Activated CD4-positive, alpha-beta T cell treated with anti-CD3 and anti-CD28 coated beads for 1 hour (primary cell): ENCODE data around the gene C4A.
"Not testable (repeated sequence)": the region's sequence is repeated elsewhere in the genome, so short reads cannot be mapped to it uniquely, and the experiment has no call there.

Experiments used
- DNase-seq: peaks from one replicate; pipeline ENCODE4 v3.0.0-alpha.2; 2020

Gene C4A

DNA sequence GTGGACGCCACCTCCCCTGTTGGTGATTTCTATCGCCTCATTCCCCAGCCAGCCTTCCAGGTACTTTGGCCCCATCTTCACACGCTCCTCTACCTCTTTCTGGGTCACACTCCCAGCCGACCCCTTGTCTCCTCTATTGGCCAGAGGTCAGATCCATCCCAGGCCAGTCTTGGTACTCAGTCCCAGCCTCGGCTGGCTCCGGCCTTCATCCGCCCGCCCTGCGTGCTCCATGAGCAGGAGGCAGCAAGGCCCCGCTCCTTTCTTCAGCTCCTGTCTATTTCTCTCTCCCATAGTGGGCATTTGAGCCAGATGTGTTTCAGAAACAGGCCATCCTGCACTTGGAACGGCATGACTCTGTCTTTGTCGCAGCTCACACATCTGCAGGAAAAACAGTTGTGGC, 20.2 kb upstream of the C4A start:
- DNase-seq = no peak

GRCh38 chr6:31963921-31964320, 17.9 kb upstream of the C4A start:
- DNase-seq = no peak

DNA sequence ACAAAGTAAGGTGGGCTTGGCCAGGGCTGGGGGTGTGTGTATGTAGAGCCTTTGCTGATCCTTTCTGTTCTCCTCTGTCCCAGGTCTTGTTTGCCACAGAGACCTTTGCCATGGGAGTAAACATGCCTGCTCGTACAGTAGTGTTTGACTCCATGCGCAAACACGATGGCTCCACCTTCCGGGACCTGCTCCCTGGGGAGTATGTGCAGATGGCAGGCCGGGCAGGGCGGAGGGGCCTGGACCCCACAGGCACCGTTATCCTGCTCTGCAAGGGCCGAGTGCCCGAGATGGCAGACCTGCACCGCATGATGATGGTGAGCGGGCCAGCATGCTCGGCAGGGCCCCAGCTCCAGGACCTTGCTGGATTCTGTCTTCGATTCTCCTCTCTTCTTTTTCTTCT, 16.2 kb upstream of the C4A start:
- no peak for DNase-seq

GRCh38 chr6:31966506-31966905, 15.4 kb upstream of the C4A start:
- no peak for DNase-seq

- no peak for DNase-seq
These were observed 14.6 kb upstream of the C4A start for GRCh38 chr6:31966997-31967925.

DNA sequence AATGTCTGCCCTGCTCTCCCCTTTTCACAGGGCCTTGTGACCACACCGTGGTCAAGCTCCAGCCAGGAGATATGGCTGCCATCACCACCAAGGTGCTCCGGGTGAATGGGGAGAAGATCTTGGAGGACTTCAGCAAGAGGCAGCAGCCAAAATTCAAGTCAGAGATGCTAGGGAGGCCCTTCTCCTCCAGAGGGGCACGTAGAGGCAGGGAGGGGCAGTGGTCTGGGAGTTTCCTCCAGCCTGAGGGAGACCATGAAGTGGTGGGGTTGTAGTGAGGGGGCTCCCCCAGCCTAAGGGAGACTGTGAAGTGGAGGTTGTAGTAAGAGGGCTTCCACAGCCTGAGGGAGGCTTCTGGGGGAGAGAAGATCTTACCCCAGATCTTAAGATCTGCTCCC, 13.9 kb upstream of the C4A start:
- no peak for DNase-seq

- DNase-seq = no peak
These were observed 13.5 kb upstream of the C4A start for GRCh38 chr6:31968326-31968725.

GRCh38 chr6:31968791-31969711, 12.8 kb upstream of the C4A start:
- DNase-seq = no peak

DNA sequence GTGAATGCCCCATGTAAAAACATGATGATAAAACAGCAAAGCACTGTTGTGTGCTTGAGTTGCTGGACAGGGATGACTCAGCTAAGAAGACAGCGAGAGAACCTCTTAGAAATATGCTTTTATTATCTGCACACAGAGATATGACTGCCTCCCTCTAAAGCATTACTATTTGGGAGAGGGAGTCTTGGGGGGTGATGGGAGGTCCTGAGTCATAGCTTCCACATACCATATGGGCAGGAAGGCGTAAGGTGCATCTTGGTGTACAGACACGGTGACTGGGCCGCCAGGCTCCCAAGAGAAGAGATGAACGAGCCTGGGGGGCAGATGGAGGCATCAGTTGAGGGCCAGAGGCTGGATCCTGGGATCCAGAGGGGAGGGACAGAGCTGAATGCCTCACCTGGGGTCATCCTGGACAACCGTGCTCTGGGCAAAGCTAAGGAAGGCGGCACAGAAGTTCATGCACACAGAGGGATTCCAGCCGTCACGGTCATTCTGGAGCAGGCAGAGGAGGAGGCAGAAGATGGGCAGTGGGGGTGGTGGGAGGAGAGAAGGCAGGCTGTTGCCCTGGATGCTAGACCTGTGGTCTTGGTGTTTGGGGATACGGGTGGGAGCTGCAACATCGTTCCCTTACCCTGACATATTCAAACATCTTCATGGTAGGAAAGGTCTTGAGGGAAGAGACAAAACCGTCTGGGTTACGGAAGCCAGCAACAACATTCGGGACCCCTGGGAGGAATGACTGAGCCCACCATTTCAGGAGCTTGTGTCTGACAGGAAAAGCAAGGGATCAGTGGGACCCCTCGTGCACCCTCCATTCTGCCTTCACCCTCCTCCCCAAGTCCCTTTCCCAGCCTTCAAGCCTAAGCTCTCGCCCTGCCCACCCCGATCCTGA, 11.9 kb upstream of the C4A start:
- no peak for DNase-seq

GRCh38 chr6:31970604-31971271, 11.1 kb upstream of the C4A start:
- DNase-seq = no peak

DNA sequence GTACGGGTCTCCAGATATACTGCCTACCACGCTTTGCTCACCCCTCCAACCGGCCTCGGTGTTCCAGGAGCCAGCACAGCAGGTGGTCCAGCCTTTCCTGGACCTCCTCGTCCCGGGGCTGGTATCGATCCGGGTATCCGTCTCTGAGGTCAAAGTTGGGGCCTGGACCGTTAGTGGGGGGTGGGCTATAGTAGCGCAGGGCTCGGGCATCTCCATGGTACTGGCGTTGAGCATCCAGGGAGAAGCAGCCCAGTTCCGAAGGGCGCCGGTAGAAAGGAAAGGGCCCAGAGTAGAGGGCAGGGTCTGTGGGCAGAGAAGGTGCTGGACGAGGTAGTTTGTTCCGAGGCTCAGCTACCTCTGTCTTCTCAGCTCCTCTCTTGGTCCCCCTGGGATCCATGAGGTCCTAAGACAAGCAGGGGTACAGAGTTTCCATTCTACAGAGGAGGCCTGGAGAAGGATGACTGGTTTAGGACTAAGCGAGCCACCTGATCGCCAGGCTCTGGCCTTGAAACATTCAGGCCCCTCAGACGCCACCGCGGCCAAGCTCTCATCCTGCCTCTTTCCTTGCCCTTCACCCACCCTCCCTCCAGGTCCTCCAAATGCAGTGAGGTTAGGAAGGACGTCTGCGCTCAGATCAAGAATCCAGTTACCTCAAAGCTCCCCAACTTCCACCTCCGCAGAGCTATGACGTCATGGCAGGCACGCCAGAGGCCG, 10.4 kb upstream of the C4A start:
- DNase-seq = no peak

GRCh38 chr6:31971993-31972708, 9.7 kb upstream of the C4A start, which contains the start of gene DXO:
Gene DXO, minus strand, starts transcription at chr6:31972138. Its CDS starts 463 bp downstream, at chr6:31971675.
- DNase-seq = peak; percentile 94

DNA sequence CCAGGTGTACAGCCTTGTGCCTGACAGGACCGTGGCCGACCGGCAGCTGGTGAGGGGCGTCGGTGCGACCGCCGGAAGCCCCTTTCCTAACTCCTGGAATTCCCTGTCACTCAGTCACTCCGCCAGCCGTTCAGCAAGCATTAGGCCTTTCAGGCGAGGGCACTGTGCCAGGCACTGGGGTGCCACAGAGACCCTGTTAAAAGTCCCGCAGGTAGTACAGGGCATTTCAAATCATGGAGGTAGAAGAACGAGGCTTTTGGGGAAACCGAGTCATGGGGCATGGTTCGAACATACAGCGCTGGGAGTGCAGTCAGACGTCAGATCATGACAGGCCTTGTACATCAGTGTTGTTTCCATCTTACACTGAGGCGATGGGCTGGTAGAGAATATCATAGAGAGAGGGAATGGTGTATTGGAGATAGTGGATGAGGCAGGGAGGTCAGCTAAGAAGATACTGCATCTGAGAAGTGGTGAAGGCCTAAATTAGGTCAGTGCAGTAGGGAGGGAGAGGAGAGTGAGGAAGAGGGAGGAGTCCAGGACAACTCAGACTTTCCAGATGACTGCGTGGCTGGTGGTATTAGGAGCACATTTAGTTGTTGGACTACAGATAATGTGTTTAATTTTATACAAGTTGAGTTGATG, 9.0 kb upstream of the C4A start:
- DNase-seq = no peak

GRCh38 chr6:31976065-31976464, 5.8 kb upstream of the C4A start:
- not testable (repeated sequence) for DNase-seq

GRCh38 chr6:31977816-31978431, 3.9 kb upstream of the C4A start:
- no peak for DNase-seq

DNA sequence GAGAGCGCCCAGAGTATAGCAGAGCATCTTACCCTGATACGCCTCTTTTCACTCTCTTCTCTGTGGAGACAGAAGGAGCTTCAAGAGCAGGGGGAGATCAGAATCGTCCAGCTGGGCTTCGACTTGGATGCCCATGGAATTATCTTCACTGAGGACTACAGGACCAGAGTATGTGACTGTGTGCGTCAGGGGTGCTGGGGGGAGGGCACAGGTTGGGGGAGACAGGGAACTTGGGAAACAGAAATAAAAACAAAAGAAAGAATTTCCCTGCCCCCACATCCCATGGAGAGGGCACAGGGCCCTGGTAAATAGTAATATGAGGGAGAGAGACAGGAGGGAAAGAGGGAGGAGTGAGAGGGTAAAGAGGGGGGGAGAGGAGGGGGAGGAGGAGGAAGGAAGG, 3.0 kb upstream of the C4A start:
- no peak for DNase-seq

DNA sequence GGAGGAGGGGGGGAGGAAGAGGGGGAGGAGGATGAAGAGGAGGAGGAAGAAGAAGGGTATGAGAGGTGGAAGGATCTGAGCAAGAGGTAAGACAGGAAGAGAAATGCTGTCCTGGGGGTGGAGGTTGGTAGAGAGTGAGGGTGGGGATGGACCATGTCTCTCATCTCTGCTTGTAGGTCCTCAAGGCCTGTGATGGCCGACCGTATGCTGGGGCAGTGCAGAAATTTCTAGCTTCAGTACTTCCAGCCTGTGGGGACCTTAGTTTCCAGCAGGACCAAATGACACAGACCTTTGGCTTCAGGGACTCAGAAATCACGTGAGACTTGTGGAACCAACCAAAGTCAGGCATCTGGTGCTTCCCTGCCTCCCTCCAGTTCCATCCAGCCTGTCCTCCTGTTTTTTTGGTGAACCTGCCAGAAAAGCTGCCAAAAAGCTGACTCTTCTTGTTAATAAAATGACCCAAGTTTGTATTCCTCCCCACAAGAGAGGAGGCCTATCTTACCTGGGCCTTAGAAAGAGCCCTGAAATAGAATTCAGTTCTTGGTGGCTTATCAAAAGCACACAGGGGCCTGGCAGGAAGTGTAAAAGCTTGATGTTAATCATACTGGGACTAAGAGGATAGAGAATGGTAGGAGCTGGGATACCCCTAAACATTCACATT, 2.5 kb upstream of the C4A start:
- no peak for DNase-seq

DNA sequence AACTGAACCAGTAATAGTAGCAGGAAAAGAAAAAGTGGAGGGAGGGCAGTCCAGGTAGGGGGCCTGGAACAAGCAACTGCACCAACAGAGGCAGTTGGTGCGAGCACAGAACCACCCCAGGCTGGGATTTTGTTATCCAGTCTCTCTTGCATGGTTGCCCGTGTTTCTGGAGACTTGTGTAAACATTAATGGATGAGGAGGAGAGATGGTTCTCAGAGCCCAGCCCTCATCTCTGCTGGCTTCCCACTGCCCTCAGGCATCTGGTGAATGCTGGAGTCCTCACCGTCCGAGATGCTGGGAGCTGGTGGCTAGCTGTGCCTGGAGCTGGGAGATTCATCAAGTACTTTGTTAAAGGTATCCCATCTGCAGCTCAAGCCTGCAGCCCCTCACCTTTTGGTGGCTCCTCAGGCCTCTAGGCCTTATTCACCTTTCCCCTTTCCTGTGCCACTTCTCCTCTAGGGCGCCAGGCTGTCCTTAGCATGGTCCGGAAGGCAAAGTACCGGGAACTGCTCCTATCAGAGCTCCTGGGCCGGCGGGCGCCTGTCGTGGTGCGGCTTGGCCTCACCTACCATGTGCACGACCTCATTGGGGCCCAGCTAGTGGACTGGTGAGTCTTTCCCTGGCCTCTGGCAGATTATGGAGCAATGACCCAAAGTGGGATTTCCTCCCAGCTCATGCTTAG, 1.5 kb upstream of the C4A start:
- not testable (repeated sequence) for DNase-seq
